ENCODE data around the gene LARP6.

DNA sequence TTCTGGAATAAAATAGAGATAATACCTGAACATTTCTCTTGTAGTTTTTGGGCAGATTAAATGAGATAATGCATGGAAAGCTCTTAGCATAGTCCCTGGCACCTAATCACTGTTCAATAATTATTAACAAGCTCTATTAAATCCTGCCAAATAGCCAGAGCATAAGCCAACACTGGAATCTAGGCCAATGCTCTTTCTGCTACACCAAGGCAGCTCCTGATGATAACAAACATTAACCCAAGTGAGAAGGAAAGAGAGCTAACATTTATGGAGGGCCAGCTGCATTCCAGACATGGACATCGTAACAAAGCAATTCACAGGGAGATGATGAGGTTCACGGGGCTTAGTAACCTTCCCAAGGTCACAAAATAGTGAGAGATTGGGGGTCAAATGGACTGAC, 23.3 kb downstream of the LARP6 start:
- TF ChIP-seq, protein P1, sequence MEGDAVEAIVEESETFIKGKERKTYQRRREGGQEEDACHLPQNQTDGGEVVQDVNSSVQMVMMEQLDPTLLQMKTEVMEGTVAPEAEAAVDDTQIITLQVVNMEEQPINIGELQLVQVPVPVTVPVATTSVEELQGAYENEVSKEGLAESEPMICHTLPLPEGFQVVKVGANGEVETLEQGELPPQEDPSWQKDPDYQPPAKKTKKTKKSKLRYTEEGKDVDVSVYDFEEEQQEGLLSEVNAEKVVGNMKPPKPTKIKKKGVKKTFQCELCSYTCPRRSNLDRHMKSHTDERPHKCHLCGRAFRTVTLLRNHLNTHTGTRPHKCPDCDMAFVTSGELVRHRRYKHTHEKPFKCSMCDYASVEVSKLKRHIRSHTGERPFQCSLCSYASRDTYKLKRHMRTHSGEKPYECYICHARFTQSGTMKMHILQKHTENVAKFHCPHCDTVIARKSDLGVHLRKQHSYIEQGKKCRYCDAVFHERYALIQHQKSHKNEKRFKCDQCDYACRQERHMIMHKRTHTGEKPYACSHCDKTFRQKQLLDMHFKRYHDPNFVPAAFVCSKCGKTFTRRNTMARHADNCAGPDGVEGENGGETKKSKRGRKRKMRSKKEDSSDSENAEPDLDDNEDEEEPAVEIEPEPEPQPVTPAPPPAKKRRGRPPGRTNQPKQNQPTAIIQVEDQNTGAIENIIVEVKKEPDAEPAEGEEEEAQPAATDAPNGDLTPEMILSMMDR (optimal IDR thresholded peaks at IDR 0.05 in 1 of 3, IDR thresholded peaks at IDR 0.05 in 1 of 3, conservative IDR thresholded peaks at IDR 0.05 in 1 of 3; ENCODE audit: extremely low read depth in 1 of 3, insufficient read depth in 2 of 3, low read length in 3 of 3): no peak
- TF ChIP-seq EZH2 (IDR thresholded peaks at IDR 0.05; ENCODE audit: low read length): no peak

Measured in keratinocyte (primary cell).